ENCODE results near the gene ANAPC13.

Gene ANAPC13

DNA sequence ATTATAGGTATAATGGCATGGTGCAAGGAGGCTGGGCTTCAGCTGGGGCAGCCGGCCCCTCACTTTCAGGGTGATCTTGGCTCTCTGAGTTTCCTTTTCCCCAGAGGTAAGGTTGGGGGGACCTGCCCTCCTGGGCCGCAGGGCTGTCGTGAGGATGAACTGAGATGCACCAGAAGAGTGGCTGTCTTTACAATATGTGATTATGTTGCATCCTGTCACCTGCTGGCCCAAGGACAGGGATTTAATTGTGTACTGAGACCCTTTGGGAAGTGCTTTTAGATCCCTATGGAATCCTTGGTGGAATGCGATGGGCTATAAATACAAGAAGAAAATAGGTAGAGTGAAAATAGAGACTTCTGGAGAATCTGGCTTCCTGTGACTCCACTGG lies 22.1 kb downstream of the ANAPC13 start:
- no peaks in the 10 kb centered on the region for H3K36me3 ChIP-seq (replicated peaks in 1 of 2; ENCODE audit: control insufficient read depth in 2 of 2, insufficient read depth in 2 of 2, low read length in 2 of 2)

GRCh38 chr3:134462331-134462941 lies 23.3 kb downstream of the ANAPC13 start:
- no peak overlapping the region for H3K4me3 ChIP-seq (ENCODE audit: low read length in 2 of 2)
- no peak overlapping the region for H2BK15ac ChIP-seq (ENCODE audit: low read length)
- no peak overlapping the region for H2BK12ac ChIP-seq (ENCODE audit: low read length)
- no peak overlapping the region for H3K18ac ChIP-seq (ENCODE audit: low read length)
- no peak overlapping the region for H4K8ac ChIP-seq (ENCODE audit: low read depth, low read length)
- H2AFZ ChIP-seq (ENCODE audit: low read length): peak overlapping the region; percentile 58
- H3K4ac ChIP-seq (ENCODE audit: low read length): no peak overlapping the region
- no peaks in the 10 kb centered on the region for H3K79me1 ChIP-seq (ENCODE audit: low read depth, low read length)
- H3K14ac ChIP-seq (ENCODE audit: low read length): no peak overlapping the region
- peaks cover 0 to 1% of the 10 kb centered on the region in 2 donors for H3K9me3 ChIP-seq (replicated peaks in 1 of 2; ENCODE audit: control insufficient read depth in 2 of 2, insufficient read depth in 1 of 2, low read depth in 1 of 2, low read length in 2 of 2)
- H3K9ac ChIP-seq (ENCODE audit: low read depth, low read length, poor library complexity): no peak overlapping the region
- no peak overlapping the region for H2BK120ac ChIP-seq (ENCODE audit: low read depth, low read length)
- H3K27ac ChIP-seq (replicated peaks; ENCODE audit: low read length): peak overlapping the region; percentile 96
- H3K36me3 ChIP-seq (replicated peaks in 1 of 2; ENCODE audit: control insufficient read depth in 2 of 2, insufficient read depth in 2 of 2, low read length in 2 of 2): no peaks in the 10 kb centered on the region
- DNase-seq (ENCODE audit: low spot score): no peak
- H3K4me2 ChIP-seq (ENCODE audit: insufficient read depth, low read length, poor library complexity, severe bottlenecking): no peak overlapping the region
- no peak overlapping the region for H4K91ac ChIP-seq (ENCODE audit: low read depth, low read length, poor library complexity)
- no peak overlapping the region for H3K23ac ChIP-seq (ENCODE audit: low read depth, low read length, poor library complexity)
- no peak overlapping the region for H2AK5ac ChIP-seq (ENCODE audit: low read depth, low read length)
- H3K4me1 ChIP-seq (ENCODE audit: control insufficient read depth in 2 of 2, insufficient read depth in 1 of 2, low read depth in 1 of 2, low read length in 2 of 2): peaks cover 19 to 21% of the 10 kb centered on the region in 2 donors
- H2BK5ac ChIP-seq (ENCODE audit: low read length): no peak overlapping the region
- WGBS, 2 donors (ENCODE audit: extremely low coverage in 2 of 2, insufficient read length in 2 of 2, insufficient replicate concordance in 1 of 2): no CpG with 5 or more reads among the region's 5 CpGs
- no peaks in the 10 kb centered on the region for H3K27me3 ChIP-seq (ENCODE audit: control insufficient read depth in 3 of 3, insufficient read depth in 3 of 3, low read depth in 1 of 3, low read length in 3 of 3)

More for the DNA sequence above, 22.1 kb downstream of the ANAPC13 start:
- H3K4me2 ChIP-seq (ENCODE audit: insufficient read depth, low read length, poor library complexity, severe bottlenecking): peak overlapping the region; percentile 48
- no peak overlapping the region for H3K4me3 ChIP-seq (ENCODE audit: low read length in 2 of 2)
- H3K9me3 ChIP-seq (replicated peaks in 1 of 2; ENCODE audit: control insufficient read depth in 2 of 2, insufficient read depth in 1 of 2, low read depth in 1 of 2, low read length in 2 of 2): no peaks in the 10 kb centered on the region
- no peak for DNase-seq (ENCODE audit: low spot score)
- H3K27me3 ChIP-seq (ENCODE audit: control insufficient read depth in 3 of 3, insufficient read depth in 3 of 3, low read depth in 1 of 3, low read length in 3 of 3): no peaks in the 10 kb centered on the region
- peak overlapping the region; percentile 16 for H2AK5ac ChIP-seq (ENCODE audit: low read depth, low read length)
- H3K23ac ChIP-seq (ENCODE audit: low read depth, low read length, poor library complexity): no peak overlapping the region
- H2BK15ac ChIP-seq (ENCODE audit: low read length): no peak overlapping the region
- H2BK5ac ChIP-seq (ENCODE audit: low read length): peak overlapping the region; percentile 69
- H3K14ac ChIP-seq (ENCODE audit: low read length): no peak overlapping the region
- H3K9ac ChIP-seq (ENCODE audit: low read depth, low read length, poor library complexity): no peak overlapping the region
- no peak overlapping the region for H4K91ac ChIP-seq (ENCODE audit: low read depth, low read length, poor library complexity)
- peak overlapping the region; percentile 85 for H3K18ac ChIP-seq (ENCODE audit: low read length)
- no peak overlapping the region for H2BK12ac ChIP-seq (ENCODE audit: low read length)
- H3K27ac ChIP-seq (replicated peaks; ENCODE audit: low read length): peak overlapping the region; percentile 96
- no peak overlapping the region for H3K4ac ChIP-seq (ENCODE audit: low read length)
- peak overlapping the region; percentile 50 for H2AFZ ChIP-seq (ENCODE audit: low read length)
- no CpG with 5 or more reads among the region's 4 CpGs for WGBS, 2 donors (ENCODE audit: extremely low coverage in 2 of 2, insufficient read length in 2 of 2, insufficient replicate concordance in 1 of 2)
- H4K8ac ChIP-seq (ENCODE audit: low read depth, low read length): no peak overlapping the region
- H3K4me1 ChIP-seq (ENCODE audit: control insufficient read depth in 2 of 2, insufficient read depth in 1 of 2, low read depth in 1 of 2, low read length in 2 of 2): peaks cover 19 to 21% of the 10 kb centered on the region in 2 donors
- H3K79me1 ChIP-seq (ENCODE audit: low read depth, low read length): no peaks in the 10 kb centered on the region
- no peak overlapping the region for H2BK120ac ChIP-seq (ENCODE audit: low read depth, low read length)

- no peak overlapping the region for H4K8ac ChIP-seq (ENCODE audit: low read depth, low read length)
- no peak overlapping the region for H2BK5ac ChIP-seq (ENCODE audit: low read length)
- H3K4me2 ChIP-seq (ENCODE audit: insufficient read depth, low read length, poor library complexity, severe bottlenecking): no peak overlapping the region
- no peaks in the 10 kb centered on the region for H3K79me1 ChIP-seq (ENCODE audit: low read depth, low read length)
- no peak overlapping the region for H4K91ac ChIP-seq (ENCODE audit: low read depth, low read length, poor library complexity)
- H2BK12ac ChIP-seq (ENCODE audit: low read length): no peak overlapping the region
- H2AFZ ChIP-seq (ENCODE audit: low read length): no peak overlapping the region
- DNase-seq (ENCODE audit: low spot score): no peak
- peaks cover 0 to 1% of the 10 kb centered on the region in 2 donors for H3K9me3 ChIP-seq (replicated peaks in 1 of 2; ENCODE audit: control insufficient read depth in 2 of 2, insufficient read depth in 1 of 2, low read depth in 1 of 2, low read length in 2 of 2)
- H3K4me3 ChIP-seq (ENCODE audit: low read length in 2 of 2): no peak overlapping the region
- H3K23ac ChIP-seq (ENCODE audit: low read depth, low read length, poor library complexity): no peak overlapping the region
- H2AK5ac ChIP-seq (ENCODE audit: low read depth, low read length): no peak overlapping the region
- H2BK15ac ChIP-seq (ENCODE audit: low read length): no peak overlapping the region
- no peak overlapping the region for H3K27ac ChIP-seq (replicated peaks; ENCODE audit: low read length)
- no peaks in the 10 kb centered on the region for H3K27me3 ChIP-seq (ENCODE audit: control insufficient read depth in 3 of 3, insufficient read depth in 3 of 3, low read depth in 1 of 3, low read length in 3 of 3)
- peaks cover 17 to 21% of the 10 kb centered on the region in 2 donors for H3K4me1 ChIP-seq (ENCODE audit: control insufficient read depth in 2 of 2, insufficient read depth in 1 of 2, low read depth in 1 of 2, low read length in 2 of 2)
- no peaks in the 10 kb centered on the region for H3K36me3 ChIP-seq (replicated peaks in 1 of 2; ENCODE audit: control insufficient read depth in 2 of 2, insufficient read depth in 2 of 2, low read length in 2 of 2)
- H3K18ac ChIP-seq (ENCODE audit: low read length): no peak overlapping the region
- no peak overlapping the region for H3K14ac ChIP-seq (ENCODE audit: low read length)
- no peak overlapping the region for H3K4ac ChIP-seq (ENCODE audit: low read length)
- no peak overlapping the region for H3K9ac ChIP-seq (ENCODE audit: low read depth, low read length, poor library complexity)
- no CpG with 5 or more reads among the region's 2 CpGs for WGBS, 2 donors (ENCODE audit: extremely low coverage in 2 of 2, insufficient read length in 2 of 2, insufficient replicate concordance in 1 of 2)
- H2BK120ac ChIP-seq (ENCODE audit: low read depth, low read length): no peak overlapping the region
These were observed 24.8 kb downstream of the ANAPC13 start for GRCh38 chr3:134460965-134461364.

GRCh38 chr3:134459562-134459961 lies 26.2 kb downstream of the ANAPC13 start:
- Histone ChIP-seq H2BK15ac (ENCODE audit: low read length) (no peak overlapping the region), H2AK5ac (ENCODE audit: low read depth, low read length) (no peak overlapping the region), H3K4me3 (ENCODE audit: low read length in 2 of 2) (no peak overlapping the region), H3K9ac (ENCODE audit: low read depth, low read length, poor library complexity) (no peak overlapping the region), H3K4me1 (ENCODE audit: control insufficient read depth in 2 of 2, insufficient read depth in 1 of 2, low read depth in 1 of 2, low read length in 2 of 2) (peaks cover 12 to 18% of the 10 kb centered on the region in 2 donors), H3K4me2 (ENCODE audit: insufficient read depth, low read length, poor library complexity, severe bottlenecking) (no peak overlapping the region), H3K14ac (ENCODE audit: low read length) (no peak overlapping the region), H3K4ac (ENCODE audit: low read length) (no peak overlapping the region), H3K27ac (replicated peaks; ENCODE audit: low read length) (no peak overlapping the region), H2BK120ac (ENCODE audit: low read depth, low read length) (no peak overlapping the region), H2BK12ac (ENCODE audit: low read length) (no peak overlapping the region), H4K91ac (ENCODE audit: low read depth, low read length, poor library complexity) (no peak overlapping the region), H3K27me3 (ENCODE audit: control insufficient read depth in 3 of 3, insufficient read depth in 3 of 3, low read depth in 1 of 3, low read length in 3 of 3) (peaks cover 0 to 2% (median 0%) of the 10 kb centered on the region in 3 experiments), H3K36me3 (replicated peaks in 1 of 2; ENCODE audit: control insufficient read depth in 2 of 2, insufficient read depth in 2 of 2, low read length in 2 of 2) (no peaks in the 10 kb centered on the region), H3K79me1 (ENCODE audit: low read depth, low read length) (no peaks in the 10 kb centered on the region), H3K23ac (ENCODE audit: low read depth, low read length, poor library complexity) (no peak overlapping the region), H2AFZ (ENCODE audit: low read length) (peak overlapping the region; percentile 13), H4K8ac (ENCODE audit: low read depth, low read length) (no peak overlapping the region), H3K9me3 (replicated peaks in 1 of 2; ENCODE audit: control insufficient read depth in 2 of 2, insufficient read depth in 1 of 2, low read depth in 1 of 2, low read length in 2 of 2) (peaks cover 0 to 1% of the 10 kb centered on the region in 2 donors), H3K18ac (ENCODE audit: low read length) (no peak overlapping the region), H2BK5ac (ENCODE audit: low read length) (no peak overlapping the region)
- DNase-seq (ENCODE audit: low spot score): no peak
- WGBS, 2 donors (ENCODE audit: extremely low coverage in 2 of 2, insufficient read length in 2 of 2, insufficient replicate concordance in 1 of 2): no CpG with 5 or more reads among the region's 4 CpGs

Measured in neuronal stem cell (in vitro differentiated cells).